ENCODE results near the gene LGALS9B. TPM values are rescaled to one million over a fixed set of nuclear protein-coding genes. Genes with fewer than 3 reads are reported as not detected.
A peak's percentile ranks its signal among the peaks of the same experiment; 100 is the strongest.
"Not testable (repeated sequence)": the region's sequence is repeated elsewhere in the genome, so short reads cannot be mapped to it uniquely, and the experiment has no call there.

LGALS9B gene
- polyA plus RNA-seq, 1 of the 3 experiments (the other 2 are of a cell fraction) = not detected

DNA sequence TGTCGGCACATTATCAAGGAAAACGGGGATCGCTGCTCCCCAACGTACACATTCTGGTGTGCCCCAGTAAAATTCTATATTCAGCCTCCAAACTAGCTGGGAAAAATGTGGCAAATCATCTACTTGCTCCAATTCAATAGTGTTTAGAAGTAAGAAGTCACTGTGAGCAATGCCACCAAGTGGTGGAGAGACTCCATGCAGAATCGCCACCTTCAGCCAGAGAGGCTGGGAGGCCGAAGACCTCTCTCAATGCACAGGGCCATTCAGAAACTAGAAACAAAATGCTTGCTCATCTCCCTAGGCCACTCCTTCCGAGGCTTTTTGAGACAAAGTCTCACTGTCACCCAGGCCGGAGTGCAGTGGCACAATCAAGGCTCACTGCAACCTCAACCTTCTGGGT lies 48.5 kb downstream of the LGALS9B start:
- 94% methylated on average over 3 of the region's 8 CpGs for WGBS (ENCODE audit: low lambda C conversion rate)
- H3K9me2 ChIP-seq; POLR2A ChIA-PET; H3K4me1 ChIP-seq (ENCODE audit: control insufficient read depth in 1 of 2, insufficient read depth in 2 of 2, low read depth in 1 of 2, low read length in 1 of 2); H3K27ac ChIP-seq (ENCODE audit: low read depth in 2 of 2, low read length in 1 of 2); H3F3A ChIP-seq (replicated peaks; ENCODE audit: insufficient read depth); H2AFZ ChIP-seq (ENCODE audit: low read depth); H3K27me3 ChIP-seq (ENCODE audit: insufficient read depth); H3K4me2 ChIP-seq; H3K9me3 ChIP-seq; H4K20me1 ChIP-seq (ENCODE audit: insufficient read depth); H3K79me2 ChIP-seq (ENCODE audit: insufficient read depth); DNase-seq; H3K36me3 ChIP-seq (replicated peaks in 1 of 2; ENCODE audit: control insufficient read depth in 1 of 2, insufficient read depth in 2 of 2, low read length in 1 of 2); H3K4me3 ChIP-seq (ENCODE audit: low read depth in 2 of 2, low read length in 1 of 2); H3K9ac ChIP-seq; CTCF ChIA-PET: not testable (repeated sequence)
- TF ChIP-seq, protein P1, sequence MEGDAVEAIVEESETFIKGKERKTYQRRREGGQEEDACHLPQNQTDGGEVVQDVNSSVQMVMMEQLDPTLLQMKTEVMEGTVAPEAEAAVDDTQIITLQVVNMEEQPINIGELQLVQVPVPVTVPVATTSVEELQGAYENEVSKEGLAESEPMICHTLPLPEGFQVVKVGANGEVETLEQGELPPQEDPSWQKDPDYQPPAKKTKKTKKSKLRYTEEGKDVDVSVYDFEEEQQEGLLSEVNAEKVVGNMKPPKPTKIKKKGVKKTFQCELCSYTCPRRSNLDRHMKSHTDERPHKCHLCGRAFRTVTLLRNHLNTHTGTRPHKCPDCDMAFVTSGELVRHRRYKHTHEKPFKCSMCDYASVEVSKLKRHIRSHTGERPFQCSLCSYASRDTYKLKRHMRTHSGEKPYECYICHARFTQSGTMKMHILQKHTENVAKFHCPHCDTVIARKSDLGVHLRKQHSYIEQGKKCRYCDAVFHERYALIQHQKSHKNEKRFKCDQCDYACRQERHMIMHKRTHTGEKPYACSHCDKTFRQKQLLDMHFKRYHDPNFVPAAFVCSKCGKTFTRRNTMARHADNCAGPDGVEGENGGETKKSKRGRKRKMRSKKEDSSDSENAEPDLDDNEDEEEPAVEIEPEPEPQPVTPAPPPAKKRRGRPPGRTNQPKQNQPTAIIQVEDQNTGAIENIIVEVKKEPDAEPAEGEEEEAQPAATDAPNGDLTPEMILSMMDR (IDR thresholded peaks at IDR 0.05) = 0 out of 2 replicates have a peak, but pooled peaks have one; percentile 13

DNA sequence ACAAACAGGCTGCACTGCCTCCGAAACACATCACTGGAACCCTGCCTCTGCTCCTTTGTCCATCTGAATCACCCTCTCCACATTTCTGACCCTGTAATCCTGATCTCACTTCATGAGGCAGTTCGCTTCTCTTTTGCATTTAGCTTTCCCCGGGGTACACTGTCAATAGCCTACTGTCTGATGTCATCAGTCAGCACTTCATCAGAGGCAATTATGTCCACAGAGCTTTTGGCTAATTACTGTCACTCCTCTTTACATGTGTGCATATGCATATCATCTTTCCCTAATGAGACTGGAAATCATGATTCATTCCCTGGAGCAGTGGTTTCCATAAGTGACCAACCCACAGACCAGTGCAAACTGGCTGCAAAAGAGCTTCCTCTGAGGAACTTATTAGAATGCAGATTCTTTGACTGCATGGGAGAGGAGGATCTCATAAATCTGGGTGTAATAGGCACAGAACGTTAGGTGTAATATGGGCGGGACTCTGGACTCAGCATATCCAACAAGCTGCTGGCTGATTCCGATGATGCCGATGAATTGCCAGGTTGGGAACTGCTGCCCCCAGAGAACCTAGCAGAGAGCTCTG lies 49.8 kb downstream of the LGALS9B start:
- H4K20me1 ChIP-seq (ENCODE audit: insufficient read depth); H3K9me2 ChIP-seq; H3K79me2 ChIP-seq (ENCODE audit: insufficient read depth); H2AFZ ChIP-seq (ENCODE audit: low read depth); H3F3A ChIP-seq (replicated peaks; ENCODE audit: insufficient read depth); H3K4me2 ChIP-seq; H3K4me3 ChIP-seq (ENCODE audit: low read depth in 2 of 2, low read length in 1 of 2); POLR2A ChIA-PET; H3K27me3 ChIP-seq (ENCODE audit: insufficient read depth); DNase-seq; H3K9ac ChIP-seq; H3K36me3 ChIP-seq (replicated peaks in 1 of 2; ENCODE audit: control insufficient read depth in 1 of 2, insufficient read depth in 2 of 2, low read length in 1 of 2); CTCF ChIA-PET; H3K4me1 ChIP-seq (ENCODE audit: control insufficient read depth in 1 of 2, insufficient read depth in 2 of 2, low read depth in 1 of 2, low read length in 1 of 2); H3K27ac ChIP-seq (ENCODE audit: low read depth in 2 of 2, low read length in 1 of 2); H3K9me3 ChIP-seq: not testable (repeated sequence)
- WGBS (ENCODE audit: low lambda C conversion rate) = 63% methylated on average over 3 of the region's 7 CpGs

DNA sequence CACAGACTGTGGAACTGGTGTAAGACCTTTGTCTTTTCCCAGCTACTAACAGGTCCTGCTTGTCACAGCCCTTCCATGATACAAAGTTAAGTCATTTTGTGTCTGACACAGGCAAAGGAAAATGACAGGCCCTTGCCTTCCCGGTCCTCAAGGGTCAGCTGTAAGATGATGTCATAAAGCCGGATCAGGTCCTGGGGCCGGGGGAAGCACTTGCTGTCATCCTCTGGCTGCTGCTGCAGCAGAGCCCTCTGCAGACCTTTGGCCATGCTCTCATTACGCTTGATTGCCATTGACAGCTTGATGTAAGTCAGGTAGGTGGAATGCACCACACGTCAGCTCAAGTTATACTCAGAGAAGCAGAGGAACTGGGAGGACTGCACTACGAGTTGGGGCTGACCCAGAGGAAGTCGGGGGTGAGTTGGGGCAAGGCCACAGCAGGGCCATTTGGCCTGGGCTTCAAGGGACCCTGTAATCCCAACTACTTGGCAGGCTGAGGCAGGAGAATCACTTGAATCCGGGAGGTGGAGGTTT lies 50.9 kb downstream of the LGALS9B start:
- H3K4me1 ChIP-seq (ENCODE audit: control insufficient read depth in 1 of 2, insufficient read depth in 2 of 2, low read depth in 1 of 2, low read length in 1 of 2); H4K20me1 ChIP-seq (ENCODE audit: insufficient read depth); H3K4me2 ChIP-seq; H2AFZ ChIP-seq (ENCODE audit: low read depth); H3F3A ChIP-seq (replicated peaks; ENCODE audit: insufficient read depth); H3K9me3 ChIP-seq; H3K79me2 ChIP-seq (ENCODE audit: insufficient read depth); CTCF ChIA-PET; POLR2A ChIA-PET; DNase-seq; H3K27ac ChIP-seq (ENCODE audit: low read depth in 2 of 2, low read length in 1 of 2); H3K9ac ChIP-seq; H3K9me2 ChIP-seq; H3K27me3 ChIP-seq (ENCODE audit: insufficient read depth); H3K4me3 ChIP-seq (ENCODE audit: low read depth in 2 of 2, low read length in 1 of 2); H3K36me3 ChIP-seq (replicated peaks in 1 of 2; ENCODE audit: control insufficient read depth in 1 of 2, insufficient read depth in 2 of 2, low read length in 1 of 2): not testable (repeated sequence)
- TF ChIP-seq, protein P2, sequence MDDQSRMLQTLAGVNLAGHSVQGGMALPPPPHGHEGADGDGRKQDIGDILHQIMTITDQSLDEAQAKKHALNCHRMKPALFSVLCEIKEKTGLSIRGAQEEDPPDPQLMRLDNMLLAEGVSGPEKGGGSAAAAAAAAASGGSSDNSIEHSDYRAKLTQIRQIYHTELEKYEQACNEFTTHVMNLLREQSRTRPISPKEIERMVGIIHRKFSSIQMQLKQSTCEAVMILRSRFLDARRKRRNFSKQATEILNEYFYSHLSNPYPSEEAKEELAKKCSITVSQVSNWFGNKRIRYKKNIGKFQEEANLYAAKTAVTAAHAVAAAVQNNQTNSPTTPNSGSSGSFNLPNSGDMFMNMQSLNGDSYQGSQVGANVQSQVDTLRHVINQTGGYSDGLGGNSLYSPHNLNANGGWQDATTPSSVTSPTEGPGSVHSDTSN (IDR thresholded peaks at IDR 0.05) = peak; percentile 48
- 64% methylated on average over 7 of the region's 8 CpGs for WGBS (ENCODE audit: low lambda C conversion rate)

DNA sequence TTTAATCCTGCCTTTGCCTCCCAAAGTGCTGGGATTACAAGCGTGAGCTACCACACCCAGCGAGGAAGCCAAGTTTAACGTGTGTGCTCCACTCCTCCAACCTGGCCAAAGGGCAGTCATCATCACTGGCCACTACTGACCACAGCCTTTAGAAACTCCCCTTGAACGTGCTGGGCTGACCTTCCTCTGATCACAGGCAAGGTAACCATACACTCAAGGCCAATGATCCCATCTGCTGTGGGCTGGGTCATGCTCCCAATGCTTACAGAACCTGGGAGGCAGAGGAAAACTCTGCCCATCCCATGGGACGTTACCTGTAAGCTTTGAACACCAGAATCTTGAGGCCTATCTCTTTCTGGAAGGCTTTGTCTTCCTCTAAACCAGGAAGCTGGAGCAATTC lies 51.9 kb downstream of the LGALS9B start:
- H3K9ac ChIP-seq; H4K20me1 ChIP-seq (ENCODE audit: insufficient read depth); H3K79me2 ChIP-seq (ENCODE audit: insufficient read depth); H3K4me3 ChIP-seq (ENCODE audit: low read depth in 2 of 2, low read length in 1 of 2); CTCF ChIA-PET; H3K9me3 ChIP-seq; H3K9me2 ChIP-seq; DNase-seq; H3K36me3 ChIP-seq (replicated peaks in 1 of 2; ENCODE audit: control insufficient read depth in 1 of 2, insufficient read depth in 2 of 2, low read length in 1 of 2); H3K4me1 ChIP-seq (ENCODE audit: control insufficient read depth in 1 of 2, insufficient read depth in 2 of 2, low read depth in 1 of 2, low read length in 1 of 2); H3K27ac ChIP-seq (ENCODE audit: low read depth in 2 of 2, low read length in 1 of 2); H3F3A ChIP-seq (replicated peaks; ENCODE audit: insufficient read depth); H2AFZ ChIP-seq (ENCODE audit: low read depth); H3K27me3 ChIP-seq (ENCODE audit: insufficient read depth); H3K4me2 ChIP-seq; POLR2A ChIA-PET: not testable (repeated sequence)
- no CpG with 5 or more reads among the region's 5 CpGs for WGBS (ENCODE audit: low lambda C conversion rate)

DNA sequence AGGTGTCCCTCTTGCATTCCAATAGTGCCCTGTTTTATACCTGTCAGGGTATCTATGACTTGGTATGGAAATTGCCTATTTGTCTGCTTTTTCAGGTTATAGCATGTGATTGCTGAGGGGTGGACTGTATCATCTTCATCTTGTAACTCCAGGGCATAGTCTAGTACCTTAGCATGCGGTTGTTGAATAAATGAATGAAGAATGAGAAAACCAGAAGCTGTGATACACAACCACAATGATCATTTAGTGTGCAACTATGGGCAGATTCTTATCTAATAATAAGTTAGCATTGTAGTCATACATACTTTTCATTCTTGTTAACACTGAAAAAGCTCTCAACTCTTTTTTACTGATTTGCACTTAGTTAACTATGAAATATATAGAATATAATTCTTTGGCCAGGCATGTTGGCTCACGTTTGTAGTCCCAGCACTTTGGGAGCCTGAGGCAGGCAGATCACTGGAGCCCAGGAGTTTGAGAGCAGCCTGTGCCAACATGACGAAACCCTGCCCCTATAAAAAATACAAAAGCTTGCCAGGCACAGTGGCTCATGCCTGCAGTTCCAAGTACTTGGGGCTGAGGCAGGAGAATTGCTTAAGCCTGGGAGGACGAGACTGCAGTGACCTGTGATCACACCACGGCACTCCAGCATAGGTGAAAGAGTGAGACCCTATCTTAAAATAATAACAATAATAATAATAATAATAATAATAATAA lies 65.9 kb downstream of the LGALS9B start:
- H3K9me2 ChIP-seq; H3F3A ChIP-seq (replicated peaks; ENCODE audit: insufficient read depth); H2AFZ ChIP-seq (ENCODE audit: low read depth); H3K27ac ChIP-seq (ENCODE audit: low read depth in 2 of 2, low read length in 1 of 2); H3K4me3 ChIP-seq (ENCODE audit: low read depth in 2 of 2, low read length in 1 of 2); H3K79me2 ChIP-seq (ENCODE audit: insufficient read depth); DNase-seq; H3K4me1 ChIP-seq (ENCODE audit: control insufficient read depth in 1 of 2, insufficient read depth in 2 of 2, low read depth in 1 of 2, low read length in 1 of 2); CTCF ChIA-PET; H3K27me3 ChIP-seq (ENCODE audit: insufficient read depth); H3K4me2 ChIP-seq; H3K36me3 ChIP-seq (replicated peaks in 1 of 2; ENCODE audit: control insufficient read depth in 1 of 2, insufficient read depth in 2 of 2, low read length in 1 of 2); H3K9me3 ChIP-seq; H3K9ac ChIP-seq; H4K20me1 ChIP-seq (ENCODE audit: insufficient read depth); POLR2A ChIA-PET: not testable (repeated sequence)
- 75% methylated on average over 1 of the region's 5 CpGs for WGBS (ENCODE audit: low lambda C conversion rate)
